Caco-2 (cell line): ENCODE data around the gene ITPRIPL2. TPM values are rescaled to one million over a fixed set of nuclear protein-coding genes. Genes with fewer than 3 reads are reported as not detected.

Source experiments
- BruUV-seq: library from RNA; stranded (reverse); fragments of 400-500 nt; replicated peaks from 2 replicates; lab custom pipeline; 2021; lab: Mats Ljungman, UMichigan
- CTCF ChIA-PET: fragments of 300-600 bp; sonication (Branson Sonifier 250); formaldehyde crosslinking; loops from one replicate; lab custom pipeline; 2022; ENCODE audit warnings: antibody characterized with exemption; lab: Charles Lee
- POLR2A ChIA-PET: fragments of 300-600 bp; sonication (Branson Sonifier 250); formaldehyde crosslinking; loops from one replicate; lab custom pipeline; 2022; ENCODE audit warnings: antibody characterized with exemption; lab: Charles Lee
- DNase-seq, 2 experiments: peaks; one replicate each; pipeline versions ENCODE4 v3.0.0 to v3.0.0-alpha.2; 2020 to 2022
- H3K27me3 ChIP-seq: replicated peaks from 2 replicates; pipeline ENCODE4 v1.6.0; 2011; ENCODE audit warnings: low read length; ENCODE audit not compliant: control insufficient read depth, insufficient read depth
- H3K36me3 ChIP-seq: 2 replicates; pipeline ENCODE4 v1.5.1; 2011; ENCODE audit warnings: low read length; ENCODE audit not compliant: control insufficient read depth, insufficient read depth
- H3K4me1 ChIP-seq: fragments of 250-450 bp; sonication (Bioruptor Pico); 2 replicates; pipeline ENCODE4 v1.5.1; 2020; ENCODE audit warnings: mild to moderate bottlenecking
- H3K4me3 ChIP-seq: 2 replicates; pipeline ENCODE4 v1.5.1; 2011; ENCODE audit warnings: low read depth, mild to moderate bottlenecking, control low read depth, low read length
- H3K9me3 ChIP-seq: fragments of 250-450 bp; sonication (Bioruptor Pico); 2 replicates; pipeline ENCODE4 v1.5.1; 2020; ENCODE audit warnings: mild to moderate bottlenecking, moderate library complexity
- H3K27ac Mint-ChIP-seq: one replicate; pipeline ENCODE4 v1.8.0; 2022; ENCODE audit warnings: mixed read lengths; ENCODE audit not compliant: unreplicated experiment
- H3K27me3 Mint-ChIP-seq: one replicate; pipeline ENCODE4 v1.8.0; 2022; ENCODE audit warnings: mixed read lengths; ENCODE audit not compliant: insufficient read depth, unreplicated experiment
- H3K36me3 Mint-ChIP-seq: one replicate; pipeline ENCODE4 v1.8.0; 2022; ENCODE audit warnings: mild to moderate bottlenecking, mixed read lengths; ENCODE audit not compliant: insufficient read depth, unreplicated experiment
- H3K4me1 Mint-ChIP-seq: one replicate; pipeline ENCODE4 v1.8.0; 2022; ENCODE audit warnings: low read depth, mixed read lengths; ENCODE audit not compliant: unreplicated experiment
- H3K4me3 Mint-ChIP-seq: one replicate; pipeline ENCODE4 v1.8.0; 2022; ENCODE audit warnings: mild to moderate bottlenecking, moderate library complexity, mixed read lengths; ENCODE audit not compliant: unreplicated experiment
- H3K9me3 Mint-ChIP-seq: one replicate; pipeline ENCODE4 v1.8.0; 2022; ENCODE audit warnings: mixed read lengths; ENCODE audit not compliant: unreplicated experiment
- intact Hi-C: fragments of 100-400 bp; cut with micrococcal nuclease; formaldehyde crosslinking; loops from one replicate; pipeline ENCODE4 v1.10.0; 2022; ENCODE audit not compliant: unreplicated experiment
- total RNA-seq: library from RNA; stranded (reverse); gene quantifications from 2 replicates; pipeline ENCODE4 v1.2.3, GENCODE V29; 2022
- TF ChIP-seq, protein P1 (sequence below), 2 experiments: fragments of 200-600 bp in 1 of 2; IDR thresholded peaks; 1 replicate in 1 of 2; 2 replicates in 1 of 2; pipeline versions ENCODE4 v1.5.1 to v1.8.0; 2011 to 2022; ENCODE audit warnings: antibody characterized with exemption in 1 of 2, control low read depth in 1 of 2, inconsistent platforms in 1 of 2, low read depth in 1 of 2, low read length in 1 of 2, mild to moderate bottlenecking in 1 of 2, moderate library complexity in 1 of 2; ENCODE audit not compliant: insufficient read depth in 1 of 2, severe bottlenecking in 1 of 2, unreplicated experiment in 1 of 2

The ITPRIPL2 gene
- total RNA-seq, 1 experiment from 2014 or later: 24.5 TPM

- CTCF ChIA-PET: no interaction called here
- intact Hi-C loops: no loop called here
- Mint-ChIP-seq H3K36me3 (peaks cover 16% of the 10 kb centered on the region), H3K4me3 (peak overlapping the region; percentile 11), H3K27me3 (no peaks in the 10 kb centered on the region), H3K27ac (peak overlapping the region; percentile 6), H3K9me3 (no peaks in the 10 kb centered on the region), H3K4me1 (peaks cover 21% of the 10 kb centered on the region)
- Histone ChIP-seq H3K4me1 (peaks cover 44% of the 10 kb centered on the region), H3K36me3 (no peaks in the 10 kb centered on the region; the same call in 1 of the 2 replicates), H3K4me3 (no peak overlapping the region), H3K27me3 (no peaks in the 10 kb centered on the region), H3K9me3 (no peaks in the 10 kb centered on the region)
- TF ChIP-seq, protein P1, sequence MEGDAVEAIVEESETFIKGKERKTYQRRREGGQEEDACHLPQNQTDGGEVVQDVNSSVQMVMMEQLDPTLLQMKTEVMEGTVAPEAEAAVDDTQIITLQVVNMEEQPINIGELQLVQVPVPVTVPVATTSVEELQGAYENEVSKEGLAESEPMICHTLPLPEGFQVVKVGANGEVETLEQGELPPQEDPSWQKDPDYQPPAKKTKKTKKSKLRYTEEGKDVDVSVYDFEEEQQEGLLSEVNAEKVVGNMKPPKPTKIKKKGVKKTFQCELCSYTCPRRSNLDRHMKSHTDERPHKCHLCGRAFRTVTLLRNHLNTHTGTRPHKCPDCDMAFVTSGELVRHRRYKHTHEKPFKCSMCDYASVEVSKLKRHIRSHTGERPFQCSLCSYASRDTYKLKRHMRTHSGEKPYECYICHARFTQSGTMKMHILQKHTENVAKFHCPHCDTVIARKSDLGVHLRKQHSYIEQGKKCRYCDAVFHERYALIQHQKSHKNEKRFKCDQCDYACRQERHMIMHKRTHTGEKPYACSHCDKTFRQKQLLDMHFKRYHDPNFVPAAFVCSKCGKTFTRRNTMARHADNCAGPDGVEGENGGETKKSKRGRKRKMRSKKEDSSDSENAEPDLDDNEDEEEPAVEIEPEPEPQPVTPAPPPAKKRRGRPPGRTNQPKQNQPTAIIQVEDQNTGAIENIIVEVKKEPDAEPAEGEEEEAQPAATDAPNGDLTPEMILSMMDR (IDR thresholded peaks at IDR 0.05; ENCODE audit: insufficient read depth in 1 of 2, low read depth in 1 of 2, low read length in 1 of 2, severe bottlenecking in 1 of 2, unreplicated experiment in 1 of 2): no peak
- no TSS peak for BruUV-seq
- POLR2A ChIA-PET: no interaction called here
- DNase-seq: no peak
Observed at GRCh38 chr16:19118938-19119431, 5.2 kb downstream of the ITPRIPL2 start.

GRCh38 chr16:19119564-19119963 lies 5.8 kb downstream of the ITPRIPL2 start:
- peaks cover 21% of the 10 kb centered on the region for H3K4me1 Mint-ChIP-seq
- Histone ChIP-seq H3K36me3 (no peaks in the 10 kb centered on the region; the same call in 1 of the 2 replicates), H3K27me3 (no peaks in the 10 kb centered on the region), H3K4me1 (peaks cover 44% of the 10 kb centered on the region), H3K9me3 (no peaks in the 10 kb centered on the region), H3K4me3 (no peak overlapping the region)
- ChIA-PET POLR2A (no interaction called here), CTCF (no interaction called here)
- H3K27me3 Mint-ChIP-seq: no peaks in the 10 kb centered on the region
- H3K4me3 Mint-ChIP-seq: no peak overlapping the region
- no peaks in the 10 kb centered on the region for H3K9me3 Mint-ChIP-seq
- peaks cover 16% of the 10 kb centered on the region for H3K36me3 Mint-ChIP-seq
- TF ChIP-seq, protein P1 (IDR thresholded peaks at IDR 0.05; ENCODE audit: insufficient read depth in 1 of 2, low read depth in 1 of 2, low read length in 1 of 2, severe bottlenecking in 1 of 2, unreplicated experiment in 1 of 2): no peak
- DNase-seq: no peak
- intact Hi-C loops: no loop called here
- no peak overlapping the region for H3K27ac Mint-ChIP-seq
- no TSS peak for BruUV-seq

- H3K27me3 ChIP-seq: no peaks in the 10 kb centered on the region
- Mint-ChIP-seq H3K27me3 (no peaks in the 10 kb centered on the region), H3K36me3 (peaks cover 16% of the 10 kb centered on the region), H3K4me1 (peaks cover 21% of the 10 kb centered on the region), H3K27ac (no peak overlapping the region), H3K9me3 (no peaks in the 10 kb centered on the region), H3K4me3 (no peak overlapping the region)
- H3K4me3 ChIP-seq: no peak overlapping the region
- no peaks in the 10 kb centered on the region for H3K36me3 ChIP-seq
- ChIA-PET CTCF (no interaction called here), POLR2A (no interaction called here)
- H3K9me3 ChIP-seq: no peaks in the 10 kb centered on the region; the same call in 1 of the 2 replicates
- H3K4me1 ChIP-seq: peaks cover 33% of the 10 kb centered on the region
- TF ChIP-seq, protein P1 (IDR thresholded peaks at IDR 0.05; ENCODE audit: insufficient read depth in 1 of 2, low read depth in 1 of 2, low read length in 1 of 2, severe bottlenecking in 1 of 2, unreplicated experiment in 1 of 2): no peak
- intact Hi-C loops: loop anchor here (5.0 kb wide), 1 partner anchor 44 kb away; the partner anchor contains the start of gene SYT17
- DNase-seq: no peak
- BruUV-seq: no TSS peak
Observed at GRCh38 chr16:19123535-19124178, 9.9 kb downstream of the ITPRIPL2 start.
